Adipose tissue (tissue), 3 donors: ENCODE measurements around the gene NIP7. TPM values are rescaled to one million over a fixed set of nuclear protein-coding genes. Genes with fewer than 3 reads are reported as not detected.
"Not testable (repeated sequence)": the region's sequence is repeated elsewhere in the genome, so short reads cannot be mapped to it uniquely, and the experiment has no call there.

Source experiments
- H3K27ac ChIP-seq: one replicate; pipeline ENCODE4 v1.5.1; 2013; ENCODE audit warnings: low read depth, low read length
- WGBS, 3 donors: extraction: QIAGEN DNeasy Blood & Tissue Kit; methylation state at CpG; one replicate each; pipeline ENCODE4 v1.1.7; 2013; 5-methylcytosine and 5-hydroxymethylcytosine counted together
- polyA plus RNA-seq, 3 donors: library from polyadenylated mRNA; stranded (reverse); fragments of 200-250 nt; gene quantifications; one replicate each; pipeline ENCODE4 v1.2.3, GENCODE V29; 2013
- donor health status: healthy with polysubstance abuse.
- donor health status: Bipolar disorder and iron deficiency.
- donor health status: healthy.

NIP7 gene
- polyA plus RNA-seq, 3 donors = 6.1 to 28.2 (median 18.4) TPM

GRCh38 chr16:69329369-69330285 is 9.9 kb upstream of the NIP7 start:
- H3K27ac ChIP-seq = no peak overlapping the region
- WGBS, 3 donors = 6 to 7% (median 7%) methylated on average over 69 to 77 of the region's 77 CpGs

GRCh38 chr16:69330286-69331109 is 9.1 kb upstream of the NIP7 start, which contains the start of gene PDF:
TSS of gene PDF (minus strand) at chr16:69330588. CDS start at chr16:69330570, 18 bp downstream.
- 0 to 1% (median 1%) methylated on average over 89 to 93 of the region's 93 CpGs for WGBS, 3 donors
- peak within 1 kb of the TSS; percentile 96 for H3K27ac ChIP-seq

- 90 to 93% (median 92%) methylated on average over 9 of the region's 9 CpGs for WGBS, 3 donors
- H3K27ac ChIP-seq = no peak overlapping the region
These were observed 4.9 kb upstream of the NIP7 start for GRCh38 chr16:69334696-69335095.

- 12 to 21% (median 18%) methylated on average over 46 of the region's 46 CpGs for WGBS, 3 donors
These were observed 849 bp upstream of the NIP7 start for GRCh38 chr16:69338557-69339288.

GRCh38 chr16:69340095-69340644 is 598 bp downstream of the NIP7 start:
- 8 to 9% (median 9%) methylated on average over 16 of the region's 16 CpGs for WGBS, 3 donors
- H3K27ac ChIP-seq = peak overlapping the region; percentile 56

More at GRCh38 chr16:69338557-69339288, 849 bp upstream of the NIP7 start:
- no peak overlapping the region for H3K27ac ChIP-seq

GRCh38 chr16:69344171-69344570 is 4.6 kb downstream of the NIP7 start:
- 89 to 98% (median 95%) methylated on average over 5 of the region's 5 CpGs for WGBS, 3 donors
- no peak overlapping the region for H3K27ac ChIP-seq

- no peak overlapping the region for H3K27ac ChIP-seq
- WGBS, 3 donors = 61 to 84% (median 64%) methylated on average over 4 of the region's 4 CpGs
These were observed 6.4 kb downstream of the NIP7 start for GRCh38 chr16:69345923-69346322.

GRCh38 chr16:69346683-69347082 is 7.1 kb downstream of the NIP7 start:
- WGBS, 3 donors = 79 to 91% (median 86%) methylated on average over 6 of the region's 6 CpGs
- H3K27ac ChIP-seq = no peak overlapping the region

GRCh38 chr16:69348222-69348621 is 8.7 kb downstream of the NIP7 start:
- no peak overlapping the region for H3K27ac ChIP-seq
- WGBS, 3 donors = 85 to 94% (median 90%) methylated on average over 6 of the region's 6 CpGs

- WGBS, 3 donors = 51 to 87% (median 87%) methylated on average over 10 of the region's 10 CpGs
- H3K27ac ChIP-seq = no peak overlapping the region
These were observed 10.0 kb downstream of the NIP7 start for GRCh38 chr16:69349536-69349935.

GRCh38 chr16:69350536-69351133 is 11.1 kb downstream of the NIP7 start:
- H3K27ac ChIP-seq = no peak overlapping the region
- 39 to 90% (median 83%) methylated on average over 6 of the region's 6 CpGs for WGBS, 3 donors

- 21 to 88% (median 83%) methylated on average over 12 of the region's 12 CpGs for WGBS, 3 donors
- H3K27ac ChIP-seq = no peak within 1 kb of the TSS
These were observed 11.9 kb downstream of the NIP7 start, which contains the start of gene TMED6 for GRCh38 chr16:69351309-69352027. TSS of gene TMED6 (minus strand) at chr16:69351786. CDS start at chr16:69351753, 33 bp downstream.

GRCh38 chr16:69360070-69360469 is 20.5 kb downstream of the NIP7 start:
- WGBS, 3 donors = 95 to 98% (median 97%) methylated on average over 9 of the region's 9 CpGs
- H3K27ac ChIP-seq = not testable (repeated sequence)

GRCh38 chr16:69363281-69363717 is 23.7 kb downstream of the NIP7 start:
- H3K27ac ChIP-seq = no peak overlapping the region
- WGBS, 3 donors = 86 to 94% (median 92%) methylated on average over 5 of the region's 5 CpGs

- WGBS, 3 donors = 89 to 94% (median 91%) methylated on average over 2 of the region's 2 CpGs
- H3K27ac ChIP-seq = no peak overlapping the region
These were observed 24.5 kb downstream of the NIP7 start for GRCh38 chr16:69364088-69364487.

GRCh38 chr16:69365901-69366300 is 26.3 kb downstream of the NIP7 start:
- H3K27ac ChIP-seq = no peak overlapping the region
- 84 to 88% (median 86%) methylated on average over 2 of the region's 2 CpGs for WGBS, 3 donors

GRCh38 chr16:69366431-69366830 is 26.9 kb downstream of the NIP7 start:
- 94% methylated on average over 7 of the region's 7 CpGs for whole genome bisulfite sequencing, 3 donors
- no peak overlapping the region for H3K27ac ChIP-seq
